Measurements from ENCODE around the gene MDK.

MDK gene

GRCh38 chr11:46407635-46408034, 26.2 kb downstream of the MDK start:
- no peak for DNase-seq

GRCh38 chr11:46408407-46408986, 27.0 kb downstream of the MDK start:
- no peak for DNase-seq

- DNase-seq, result no peak
Measured at GRCh38 chr11:46410021-46410420, 28.6 kb downstream of the MDK start.

- DNase-seq, result no peak
Measured at GRCh38 chr11:46413760-46414465, 32.4 kb downstream of the MDK start.

- no peak for DNase-seq
Measured at GRCh38 chr11:46414466-46414796, 33.0 kb downstream of the MDK start.

- DNase-seq, result no peak
Measured at GRCh38 chr11:46414879-46415278, 33.4 kb downstream of the MDK start.

GRCh38 chr11:46417711-46418110, 36.2 kb downstream of the MDK start:
- DNase-seq, result no peak

GRCh38 chr11:46418751-46419150, 37.3 kb downstream of the MDK start:
- DNase-seq, result no peak

GRCh38 chr11:46420513-46420912, 39.0 kb downstream of the MDK start:
- DNase-seq, result no peak

- DNase-seq, result no peak
Measured at GRCh38 chr11:46421257-46421880, 39.9 kb downstream of the MDK start.

GRCh38 chr11:46422588-46422987, 41.1 kb downstream of the MDK start:
- no peak for DNase-seq

GRCh38 chr11:46426233-46426991, 44.9 kb downstream of the MDK start:
- DNase-seq, result no peak

GRCh38 chr11:46427364-46427763, 45.9 kb downstream of the MDK start:
- DNase-seq, result no peak

GRCh38 chr11:46429717-46430116, 48.2 kb downstream of the MDK start:
- DNase-seq, result no peak

GRCh38 chr11:46431211-46431610, 49.7 kb downstream of the MDK start:
- DNase-seq, result no peak

Measured in activated CD4-positive, CD25-positive, alpha-beta regulatory T cell (primary cell).